ENCODE measurements around the gene FMR1. TPM values are rescaled to one million over a fixed set of nuclear protein-coding genes. Genes with fewer than 3 reads are reported as not detected.

Gene FMR1
- total RNA-seq, 1 donor from 2014 or later, result 52.6 TPM

GRCh38 chrX:147957291-147957690 is 45.6 kb downstream of the FMR1 start:
- ATAC-seq, result no peak
- Histone ChIP-seq H3K27me3 (ENCODE audit: low read depth) (no peaks in the 10 kb centered on the region), H3K9me3 (no peaks in the 10 kb centered on the region), H3K4me3 (no peak overlapping the region), H3K27ac (no peak overlapping the region), H3K4me1 (no peaks in the 10 kb centered on the region), H3K36me3 (no peaks in the 10 kb centered on the region)
- no peak for TF ChIP-seq CTCF (IDR thresholded peaks at IDR 0.05)
- DNase-seq, result no peak
- intact Hi-C loops (cut with DNase I), result no loop called here

- no peaks in the 10 kb centered on the region for H3K9me3 ChIP-seq
- H3K27ac ChIP-seq, result no peak overlapping the region
- DNase-seq, result no peak
- H3K4me1 ChIP-seq, result no peaks in the 10 kb centered on the region
- H3K4me3 ChIP-seq, result no peak overlapping the region
- no peak for ATAC-seq
- TF ChIP-seq CTCF (IDR thresholded peaks at IDR 0.05), result no peak
- no peaks in the 10 kb centered on the region for H3K36me3 ChIP-seq
- intact Hi-C loops (cut with DNase I), result no loop called here
- no peaks in the 10 kb centered on the region for H3K27me3 ChIP-seq (ENCODE audit: low read depth)
These were observed 46.6 kb downstream of the FMR1 start for GRCh38 chrX:147958291-147958690.

- Histone ChIP-seq H3K4me3 (no peak overlapping the region), H3K27ac (no peak overlapping the region), H3K4me1 (no peaks in the 10 kb centered on the region), H3K27me3 (ENCODE audit: low read depth) (no peaks in the 10 kb centered on the region), H3K9me3 (no peaks in the 10 kb centered on the region), H3K36me3 (no peaks in the 10 kb centered on the region)
- intact Hi-C loops (cut with DNase I), result no loop called here
- no peak for DNase-seq
- no peak for TF ChIP-seq CTCF (IDR thresholded peaks at IDR 0.05)
- ATAC-seq, result no peak
These were observed 49.0 kb downstream of the FMR1 start for GRCh38 chrX:147960722-147961121.

GRCh38 chrX:147962476-147962875 is 50.8 kb downstream of the FMR1 start:
- Histone ChIP-seq H3K4me1 (no peaks in the 10 kb centered on the region), H3K36me3 (no peaks in the 10 kb centered on the region), H3K27ac (no peak overlapping the region), H3K27me3 (ENCODE audit: low read depth) (no peaks in the 10 kb centered on the region), H3K9me3 (no peaks in the 10 kb centered on the region), H3K4me3 (no peak overlapping the region)
- no peak for DNase-seq
- intact Hi-C loops (cut with DNase I), result no loop called here
- TF ChIP-seq CTCF (IDR thresholded peaks at IDR 0.05), result no peak
- no peak for ATAC-seq

- Histone ChIP-seq H3K9me3 (no peaks in the 10 kb centered on the region), H3K4me1 (no peaks in the 10 kb centered on the region), H3K27me3 (ENCODE audit: low read depth) (no peaks in the 10 kb centered on the region), H3K36me3 (no peaks in the 10 kb centered on the region), H3K27ac (no peak overlapping the region), H3K4me3 (no peak overlapping the region)
- intact Hi-C loops (cut with DNase I), result no loop called here
- DNase-seq (no peak), ATAC-seq (no peak)
- no peak for TF ChIP-seq CTCF (IDR thresholded peaks at IDR 0.05)
These were observed 67.2 kb downstream of the FMR1 start for GRCh38 chrX:147978931-147979330.
